Adrenal gland (tissue), 5 donors: ENCODE data around the gene CDK14.

Experiments
- CTCF ChIP-seq, 6 experiments: fragments of 450-650 bp in 4 of 6; fragments of 200-600 bp in 2 of 6; sonication (generic) in 1 of 6; IDR thresholded peaks; 1 replicate in 5 of 6; 2 replicates in 1 of 6; pipeline versions ENCODE4 v1.5.1 to v1.8.0; 2016 to 2021; ENCODE audit warnings: antibody characterized with exemption in 6 of 6, mild to moderate bottlenecking in 2 of 6, moderate library complexity in 1 of 6
- POLR2A ChIP-seq, 2 donors: fragments of 450-650 bp; IDR thresholded peaks; one replicate each; pipeline ENCODE4 v1.6.1; 2017; ENCODE audit warnings: antibody characterized with exemption in 2 of 2, mild to moderate bottlenecking in 2 of 2, moderate library complexity in 1 of 2
- donor health status: DM: no; HTN: no; CAD: no.

- TF ChIP-seq POLR2A (IDR thresholded peaks at IDR 0.05) (no peak), CTCF (IDR thresholded peaks at IDR 0.05) (no peak)
These were observed 96.3 kb downstream of the CDK14 start for GRCh38 chr7:90692396-90692795.
